Adrenal gland (tissue), 5 donors: ENCODE data around the gene CSRNP2.

Source experiments
- CTCF ChIP-seq, 6 experiments: fragments of 450-650 bp in 4 of 6; fragments of 200-600 bp in 2 of 6; sonication (generic) in 1 of 6; IDR thresholded peaks; 1 replicate in 5 of 6; 2 replicates in 1 of 6; pipeline versions ENCODE4 v1.5.1 to v1.8.0; 2016 to 2021; ENCODE audit warnings: antibody characterized with exemption in 6 of 6, mild to moderate bottlenecking in 2 of 6, moderate library complexity in 1 of 6
- POLR2A ChIP-seq, 2 donors: fragments of 450-650 bp; IDR thresholded peaks; one replicate each; pipeline ENCODE4 v1.6.1; 2017; ENCODE audit warnings: antibody characterized with exemption in 2 of 2, mild to moderate bottlenecking in 2 of 2, moderate library complexity in 1 of 2
- donor health status: DM: no; HTN: no; CAD: no.

GRCh38 chr12:51098611-51099010 lies 15.2 kb upstream of the CSRNP2 start:
- TF ChIP-seq POLR2A (IDR thresholded peaks at IDR 0.05) (no peak), CTCF (IDR thresholded peaks at IDR 0.05) (no peak)
